Fibroblast of gingiva (primary cell): ENCODE data around the gene EDAR.

Experiments used
- DNase-seq: peaks from one replicate; pipeline ENCODE4 v3.0.0-alpha.2; 2011; ENCODE audit warnings: low read depth

EDAR gene

GRCh38 chr2:109001201-109001600 lies 12.2 kb upstream of the EDAR start:
- DNase-seq = no peak

DNA sequence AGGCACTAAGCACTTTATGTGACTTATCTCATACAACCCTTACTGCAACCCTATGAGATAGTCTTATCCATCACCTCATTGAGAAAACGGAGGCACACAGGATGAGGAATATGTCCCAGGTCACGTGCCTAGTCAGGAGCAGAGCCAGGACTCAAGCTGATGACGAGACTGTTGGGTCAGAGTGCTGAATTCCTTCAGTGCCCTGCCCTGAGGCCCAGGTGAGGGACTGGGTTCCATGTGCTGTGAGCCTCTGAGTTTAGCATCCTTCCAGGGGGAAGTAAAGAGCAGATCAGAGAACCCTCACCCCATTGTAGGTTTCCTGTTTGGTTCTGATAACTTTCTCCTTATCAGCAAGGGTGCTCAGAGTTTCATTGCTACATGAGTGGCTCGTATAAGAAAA lies 11.7 kb upstream of the EDAR start:
- no peak for DNase-seq

- DNase-seq = no peak
These were observed 9.9 kb upstream of the EDAR start for GRCh38 chr2:108998911-108999310.

DNA sequence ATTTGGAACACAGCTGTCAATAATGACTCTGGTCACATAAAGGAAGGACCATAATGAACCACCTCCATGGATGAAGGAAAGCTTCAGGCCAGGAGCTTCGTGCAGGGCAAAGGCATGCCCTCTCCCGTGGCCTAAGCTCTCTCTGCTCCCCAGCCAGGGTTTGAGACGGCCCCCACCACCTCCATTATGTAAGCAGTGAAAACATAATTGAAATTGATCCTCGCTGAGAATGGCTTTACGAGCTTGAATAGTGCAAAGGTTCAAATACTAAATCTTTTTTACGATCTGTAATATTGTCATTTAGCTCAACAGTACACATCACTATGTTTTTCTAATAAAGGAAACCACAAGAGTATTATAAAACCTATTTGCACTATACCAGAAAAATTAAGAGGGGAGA lies 5.2 kb upstream of the EDAR start:
- no peak for DNase-seq

- DNase-seq = no peak
These were observed 4.3 kb upstream of the EDAR start for GRCh38 chr2:108993095-108993937.

GRCh38 chr2:108988076-108988795 lies 784 bp downstream of the EDAR start:
- DNase-seq = no peak

- no peak for DNase-seq
These were observed 2.0 kb downstream of the EDAR start for GRCh38 chr2:108986916-108987510.

- DNase-seq = no peak
These were observed 5.4 kb downstream of the EDAR start for GRCh38 chr2:108983610-108984009.

GRCh38 chr2:108983061-108983460 lies 6.0 kb downstream of the EDAR start:
- DNase-seq = no peak

GRCh38 chr2:108982259-108982679 lies 6.8 kb downstream of the EDAR start:
- DNase-seq = no peak

DNA sequence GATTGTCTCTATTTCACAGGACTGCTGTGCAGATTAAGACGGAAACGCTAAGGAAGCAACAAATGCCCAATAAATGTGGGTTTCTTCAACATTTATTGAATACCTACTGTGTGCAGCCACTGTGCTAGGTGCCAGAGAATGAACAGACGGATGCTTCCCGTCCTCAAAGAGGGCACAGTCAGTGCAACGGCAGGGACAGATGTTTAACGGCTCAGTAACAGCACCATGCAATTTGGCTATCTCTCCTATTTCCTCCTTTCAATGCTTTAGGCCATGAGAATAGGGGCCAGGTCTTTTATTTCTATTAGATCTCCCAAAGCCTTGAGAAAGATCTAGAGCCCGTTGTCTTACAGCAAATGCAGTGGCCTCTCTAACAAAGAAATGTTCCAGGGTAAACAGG lies 7.2 kb downstream of the EDAR start:
- DNase-seq = no peak

DNA sequence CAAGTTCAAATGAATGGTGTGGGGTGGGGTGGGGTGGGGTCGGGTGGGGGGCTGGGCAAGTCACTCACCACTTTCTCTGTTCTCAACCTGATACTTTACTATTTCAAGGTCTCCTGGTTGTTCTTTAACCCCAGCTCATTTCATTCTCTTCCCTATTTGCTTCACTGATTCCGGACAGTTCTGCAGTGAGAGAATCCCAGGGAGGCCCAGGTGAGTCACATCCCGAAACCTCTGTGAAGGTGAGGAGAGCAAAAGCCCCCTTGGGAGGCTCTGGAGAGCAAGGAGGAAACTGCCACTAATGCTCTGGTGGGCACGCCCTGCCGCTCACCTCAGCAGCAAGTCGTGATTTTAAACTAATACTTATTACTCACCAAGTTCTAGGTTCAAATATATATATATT lies 8.9 kb downstream of the EDAR start:
- DNase-seq = no peak

- no peak for DNase-seq
These were observed 9.6 kb downstream of the EDAR start for GRCh38 chr2:108979461-108979860.

- no peak for DNase-seq
These were observed 10.3 kb downstream of the EDAR start for GRCh38 chr2:108978709-108979111.

DNA sequence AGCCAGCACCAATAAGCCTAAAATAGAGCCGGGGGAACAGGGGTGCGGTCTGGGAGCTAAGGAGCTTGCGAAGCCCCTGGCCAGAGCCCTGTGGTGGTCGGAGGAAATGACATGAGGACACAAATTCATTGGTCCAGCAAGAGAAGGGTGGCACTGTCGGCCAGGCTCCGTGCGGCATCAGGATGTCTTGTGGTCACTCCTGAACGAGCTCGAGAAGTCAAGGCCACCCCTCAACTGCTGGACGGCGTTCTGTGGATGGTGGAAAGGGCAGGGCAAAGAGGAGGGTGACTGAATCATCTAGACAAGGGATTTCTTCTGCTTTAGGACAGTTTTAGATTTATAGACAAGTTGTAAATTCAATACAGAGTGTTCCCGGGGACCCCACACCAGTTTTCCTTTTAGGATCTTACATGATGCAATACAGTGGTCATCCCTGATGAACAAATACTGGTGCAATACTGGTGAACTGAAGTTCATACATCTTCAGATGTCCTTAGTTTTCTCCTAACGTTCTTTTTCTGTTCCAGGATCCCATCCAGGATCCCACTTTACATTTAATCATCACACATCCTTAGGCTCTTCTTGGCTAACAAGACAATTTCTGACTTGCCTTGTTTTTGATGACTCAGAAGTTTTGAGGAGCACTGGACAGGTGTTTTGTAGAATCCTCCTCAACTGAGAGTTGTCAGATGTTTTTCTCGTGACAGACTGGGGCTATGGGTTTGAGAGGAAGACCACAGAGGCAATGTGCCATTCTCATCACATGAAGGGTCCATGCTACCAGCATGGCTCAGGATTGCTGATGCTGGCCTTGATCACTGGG lies 13.2 kb downstream of the EDAR start:
- DNase-seq = no peak

- no peak for DNase-seq
These were observed 14.3 kb downstream of the EDAR start for GRCh38 chr2:108974674-108975073.

DNA sequence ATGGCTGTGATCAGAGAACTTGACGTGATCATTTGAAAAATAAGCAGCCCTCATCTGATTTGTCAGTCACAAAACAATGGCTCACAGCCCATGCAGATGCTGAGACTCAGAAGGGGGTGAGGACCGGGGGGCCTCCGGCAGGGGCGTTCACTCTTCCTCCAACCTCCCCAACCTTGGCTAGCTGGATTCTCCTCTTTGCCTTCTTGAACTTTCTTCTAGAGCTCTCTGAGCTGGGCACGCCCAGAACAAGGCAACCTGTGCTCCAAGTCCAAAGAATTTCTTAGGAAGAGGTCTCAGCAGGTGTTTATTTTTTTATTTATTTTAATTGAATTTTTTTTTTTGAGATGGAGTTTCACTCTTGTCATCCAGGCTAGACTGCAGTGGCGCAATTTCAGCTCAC lies 16.4 kb downstream of the EDAR start:
- DNase-seq = no peak

DNA sequence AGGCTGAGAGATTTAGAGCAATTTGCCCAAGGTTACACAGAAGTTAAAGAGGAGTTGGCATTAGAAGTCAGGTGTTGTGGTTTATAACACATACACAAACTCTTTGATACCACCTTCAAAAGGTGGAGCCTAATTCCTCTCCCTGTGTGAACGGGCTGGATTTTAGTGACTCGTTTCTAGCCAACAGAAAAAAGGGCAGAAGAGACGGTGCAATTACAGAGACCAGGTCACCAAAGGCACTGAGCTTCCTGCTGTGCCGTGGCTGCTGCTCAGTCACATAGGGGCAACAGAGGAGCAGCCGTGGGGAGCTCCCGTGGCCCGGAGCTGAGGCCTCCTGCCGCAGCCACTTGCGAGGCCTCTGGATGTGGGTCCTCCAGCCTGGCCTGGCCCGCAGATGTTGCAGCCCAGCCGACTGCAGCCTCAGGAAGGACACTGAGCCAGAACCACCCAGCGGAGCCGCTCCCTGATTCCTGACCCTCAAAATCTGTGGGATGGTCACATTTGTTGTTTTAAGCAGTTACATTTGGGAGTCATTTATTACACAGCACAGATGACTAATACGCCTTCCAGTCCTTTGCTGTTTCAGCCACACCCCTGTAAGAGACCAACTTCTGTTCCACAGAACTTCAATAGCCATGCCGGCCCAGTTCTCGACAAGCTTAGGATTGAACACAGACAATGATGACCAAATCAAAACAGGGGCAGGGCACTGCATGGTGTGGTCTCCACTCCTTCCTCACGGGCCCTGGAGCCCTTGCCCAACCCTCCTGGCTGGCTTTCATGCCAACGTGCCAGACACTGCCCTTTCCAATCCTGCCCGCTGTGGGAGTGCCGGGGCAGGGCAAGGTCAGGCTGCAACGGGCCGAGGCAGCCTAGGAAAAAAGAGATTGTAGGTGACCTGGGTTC lies 17.1 kb downstream of the EDAR start:
- no peak for DNase-seq

DNA sequence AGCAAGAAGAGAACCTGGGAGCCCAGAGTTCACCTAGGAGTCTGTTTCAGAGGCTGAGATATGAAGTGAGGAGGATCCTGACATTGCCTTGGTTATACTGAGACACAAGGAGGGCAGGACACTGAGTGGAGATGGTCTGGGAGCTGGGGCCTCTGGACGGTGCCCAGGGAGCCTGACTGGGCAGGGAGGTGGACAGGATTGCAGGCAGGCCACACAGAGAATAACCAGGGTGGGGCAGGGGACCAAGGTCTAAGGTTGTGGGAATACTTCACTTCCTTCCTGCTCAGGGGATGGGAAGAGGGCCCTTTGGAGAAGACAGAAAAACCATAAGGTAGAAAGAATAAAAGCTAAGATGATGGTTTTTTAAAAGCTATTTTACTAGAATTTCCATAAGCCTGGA lies 18.7 kb downstream of the EDAR start:
- DNase-seq = no peak

GRCh38 chr2:108969856-108970255 lies 19.2 kb downstream of the EDAR start:
- no peak for DNase-seq

- DNase-seq = no peak
These were observed 20.4 kb downstream of the EDAR start for GRCh38 chr2:108968619-108969018.
